GM13976 (cell line): Measurements from ENCODE around the gene ISG15.
"Not testable (repeated sequence)": the region's sequence is repeated elsewhere in the genome, so short reads cannot be mapped to it uniquely, and the experiment has no call there.

Experiments
- DNase-seq: peaks from one replicate; pipeline ENCODE4 v3.0.0; 2012; ENCODE audit warnings: low spot score
- CTCF ChIP-seq: IDR thresholded peaks from 2 replicates; pipeline ENCODE4 v1.5.1; 2012; ENCODE audit warnings: borderline replicate concordance, mild to moderate bottlenecking; ENCODE audit not compliant: insufficient read depth; ENCODE audit errors: extremely low read depth, missing control alignments, control extremely low read depth
- in situ Hi-C: fragments of 300-500 bp; cut with MboI; formaldehyde crosslinking; loops from one replicate; pipeline ENCODE4 v1.12.0; 2022; ENCODE audit warnings: low sequenced_read_pairs, mixed read lengths, inconsistent platforms; ENCODE audit not compliant: unreplicated experiment

Gene ISG15

GRCh38 chr1:1027791-1028190 is 14.5 kb downstream of the ISG15 start:
- TF ChIP-seq CTCF, result no peak
- in situ Hi-C loops, result no loop called here
- DNase-seq, result no peak

- peak; percentile 59 for DNase-seq
- in situ Hi-C loops, result not testable (repeated sequence)
Observed at GRCh38 chr1:1030867-1031658, 17.8 kb downstream of the ISG15 start.

GRCh38 chr1:1031659-1032235 is 18.4 kb downstream of the ISG15 start:
- in situ Hi-C loops, result no loop called here
- no peak for DNase-seq
- no peak for TF ChIP-seq CTCF

- TF ChIP-seq CTCF, result peak; percentile 35
- no peak for DNase-seq
- in situ Hi-C loops, result no loop called here
Observed at GRCh38 chr1:1032424-1032823, 19.1 kb downstream of the ISG15 start.

- in situ Hi-C loops, result no loop called here
- peak; percentile 85 for TF ChIP-seq CTCF
- DNase-seq, result peak; percentile 97
Observed at GRCh38 chr1:1033009-1033587, 19.8 kb downstream of the ISG15 start.

- in situ Hi-C loops, result no loop called here
- no peak for TF ChIP-seq CTCF
- peak; percentile 50 for DNase-seq
Observed at GRCh38 chr1:1033731-1034438, 20.6 kb downstream of the ISG15 start.
